ENCODE data around the gene KIF12.

The KIF12 gene

GRCh38 chr9:114122136-114123027 is 23.3 kb upstream of the KIF12 start:
- FAIRE-seq (no peak), DNase-seq (ENCODE audit: insufficient read length) (no peak)
- TF ChIP-seq TAF1 (IDR thresholded peaks at IDR 0.05; ENCODE audit: borderline replicate concordance, low read depth, low read length) (no peak), POLR2A (IDR thresholded peaks at IDR 0.05; ENCODE audit: low read depth, low read length) (no peak), POLR2AphosphoS5 (IDR thresholded peaks at IDR 0.05; ENCODE audit: low read depth, low read length) (no peak)

GRCh38 chr9:114121227-114122135 is 22.4 kb upstream of the KIF12 start:
- FAIRE-seq (no peak), DNase-seq (ENCODE audit: insufficient read length) (no peak)
- no peak for TF ChIP-seq TAF1 (IDR thresholded peaks at IDR 0.05; ENCODE audit: borderline replicate concordance, low read depth, low read length)
- no peak for TF ChIP-seq POLR2A (IDR thresholded peaks at IDR 0.05; ENCODE audit: low read depth, low read length)
- TF ChIP-seq POLR2AphosphoS5 (IDR thresholded peaks at IDR 0.05; ENCODE audit: low read depth, low read length): no peak

GRCh38 chr9:114120192-114121014 is 21.3 kb upstream of the KIF12 start:
- FAIRE-seq: no peak
- no peak for TF ChIP-seq TAF1 (IDR thresholded peaks at IDR 0.05; ENCODE audit: borderline replicate concordance, low read depth, low read length)
- no peak for TF ChIP-seq POLR2A (IDR thresholded peaks at IDR 0.05; ENCODE audit: low read depth, low read length)
- DNase-seq (ENCODE audit: insufficient read length): no peak

GRCh38 chr9:114119242-114120191 is 20.4 kb upstream of the KIF12 start:
- FAIRE-seq (no peak), DNase-seq (ENCODE audit: insufficient read length) (no peak)
- no peak for TF ChIP-seq POLR2AphosphoS5 (IDR thresholded peaks at IDR 0.05; ENCODE audit: low read depth, low read length)
- TF ChIP-seq TAF1 (IDR thresholded peaks at IDR 0.05; ENCODE audit: borderline replicate concordance, low read depth, low read length): no peak
- TF ChIP-seq POLR2A (IDR thresholded peaks at IDR 0.05; ENCODE audit: low read depth, low read length): no peak

- no peak for DNase-seq (ENCODE audit: insufficient read length)
- TF ChIP-seq POLR2A (IDR thresholded peaks at IDR 0.05; ENCODE audit: low read depth, low read length) (no peak), POLR2AphosphoS5 (IDR thresholded peaks at IDR 0.05; ENCODE audit: low read depth, low read length) (no peak), TAF1 (IDR thresholded peaks at IDR 0.05; ENCODE audit: borderline replicate concordance, low read depth, low read length) (no peak)
- FAIRE-seq: no peak
Observed at GRCh38 chr9:114117996-114118830, 19.1 kb upstream of the KIF12 start.

GRCh38 chr9:114117614-114117995 is 18.5 kb upstream of the KIF12 start:
- no peak for DNase-seq (ENCODE audit: insufficient read length)
- no peak for TF ChIP-seq POLR2A (IDR thresholded peaks at IDR 0.05; ENCODE audit: low read depth, low read length)
- TF ChIP-seq POLR2AphosphoS5 (IDR thresholded peaks at IDR 0.05; ENCODE audit: low read depth, low read length): no peak
- TF ChIP-seq TAF1 (IDR thresholded peaks at IDR 0.05; ENCODE audit: borderline replicate concordance, low read depth, low read length): no peak
- no peak for FAIRE-seq

- no peak for TF ChIP-seq POLR2AphosphoS5 (IDR thresholded peaks at IDR 0.05; ENCODE audit: low read depth, low read length)
- TF ChIP-seq TAF1 (IDR thresholded peaks at IDR 0.05; ENCODE audit: borderline replicate concordance, low read depth, low read length): no peak
- no peak for TF ChIP-seq POLR2A (IDR thresholded peaks at IDR 0.05; ENCODE audit: low read depth, low read length)
- FAIRE-seq: no peak
- DNase-seq (ENCODE audit: insufficient read length): no peak
Observed at GRCh38 chr9:114116126-114116747, 17.1 kb upstream of the KIF12 start.

GRCh38 chr9:114115654-114116125 is 16.6 kb upstream of the KIF12 start:
- TF ChIP-seq POLR2A (IDR thresholded peaks at IDR 0.05; ENCODE audit: low read depth, low read length) (no peak), POLR2AphosphoS5 (IDR thresholded peaks at IDR 0.05; ENCODE audit: low read depth, low read length) (no peak), TAF1 (IDR thresholded peaks at IDR 0.05; ENCODE audit: borderline replicate concordance, low read depth, low read length) (no peak)
- DNase-seq (ENCODE audit: insufficient read length) (no peak), FAIRE-seq (no peak)

GRCh38 chr9:114114364-114114763 is 15.3 kb upstream of the KIF12 start:
- DNase-seq (ENCODE audit: insufficient read length): no peak
- FAIRE-seq: no peak
- no peak for TF ChIP-seq POLR2A (IDR thresholded peaks at IDR 0.05; ENCODE audit: low read depth, low read length)

Data from GM12892 (cell line).